HG02798 (cell line): ENCODE data around the gene HSPA4.
A peak's percentile ranks its signal among the peaks of the same experiment; 100 is the strongest.
"Not testable (repeated sequence)": the region's sequence is repeated elsewhere in the genome, so short reads cannot be mapped to it uniquely, and the experiment has no call there.

Experiments used
- ATAC-seq: cut with Tn5 transposase; IDR thresholded peaks from one replicate; pipeline ENCODE4 v1.9.1; 2021; ENCODE audit warnings: mild to moderate bottlenecking; ENCODE audit not compliant: unreplicated experiment, poor library complexity

HSPA4 gene

GRCh38 chr5:133120156-133120750 lies 68.4 kb downstream of the HSPA4 start:
- ATAC-seq, result no peak

DNA sequence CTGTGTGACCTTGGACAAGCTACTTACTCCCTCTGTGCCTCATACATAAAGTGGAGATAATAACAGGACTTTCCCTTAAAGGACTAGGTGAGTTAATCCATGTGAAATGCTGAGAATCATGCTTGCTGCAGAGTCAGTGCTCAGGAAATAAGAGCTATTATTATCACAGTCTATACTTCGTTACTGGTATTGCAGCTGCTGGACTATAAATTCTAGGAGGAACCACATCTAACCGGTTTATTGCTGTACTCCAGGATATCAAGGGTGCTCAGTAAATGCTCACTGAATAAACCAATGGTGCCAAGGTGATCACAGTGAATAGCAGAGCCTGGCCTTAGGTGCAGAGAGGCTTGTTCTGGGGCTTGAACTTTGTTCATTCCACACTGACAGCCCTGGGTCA lies 69.3 kb downstream of the HSPA4 start:
- ATAC-seq, result no peak

DNA sequence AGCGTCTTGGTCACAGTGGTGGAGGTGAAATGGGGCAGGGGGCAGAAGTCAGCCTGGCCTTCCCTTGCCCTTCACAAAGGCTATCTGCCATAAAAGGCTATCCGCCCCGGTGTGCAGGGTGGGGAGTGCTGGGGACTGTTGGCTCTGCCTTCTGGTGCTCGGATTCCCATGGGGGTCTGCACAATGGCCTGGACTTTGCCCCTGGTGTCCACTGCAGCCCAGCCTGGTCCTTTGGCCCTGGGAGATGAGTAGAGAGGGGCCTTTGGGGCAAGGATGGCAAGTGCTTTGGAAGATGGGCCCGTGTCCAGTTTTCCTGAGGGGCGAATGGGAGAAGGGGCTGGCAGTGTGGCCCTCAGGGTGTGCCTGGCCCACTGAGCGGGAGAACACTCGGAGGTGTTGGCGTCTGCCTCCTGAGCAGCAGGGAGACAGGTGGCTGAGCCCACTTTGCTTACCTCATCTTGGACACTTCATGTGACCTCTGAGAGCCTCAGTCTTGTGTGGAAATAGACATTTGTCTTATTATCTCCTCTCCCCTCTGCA lies 69.9 kb downstream of the HSPA4 start:
- ATAC-seq, result no peak

DNA sequence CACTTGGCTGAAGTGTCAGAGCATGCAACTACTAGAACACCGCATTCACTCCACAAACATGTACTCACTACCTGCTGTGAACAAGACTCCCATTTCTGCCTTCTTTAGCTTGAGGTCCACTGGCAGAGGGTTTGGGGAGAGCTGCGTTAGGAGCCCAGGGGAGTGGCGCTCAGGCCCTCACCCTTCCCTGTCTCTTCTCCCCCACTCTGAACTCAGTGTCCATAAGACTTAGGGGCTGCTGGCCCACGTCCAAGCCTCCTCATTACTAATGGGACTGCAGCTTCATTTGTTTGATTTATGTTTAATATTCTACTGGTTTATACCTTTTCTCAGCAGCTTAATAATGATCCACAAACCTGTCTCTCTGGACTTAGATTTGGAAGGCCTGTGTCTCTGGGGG lies 70.9 kb downstream of the HSPA4 start:
- ATAC-seq, result no peak

DNA sequence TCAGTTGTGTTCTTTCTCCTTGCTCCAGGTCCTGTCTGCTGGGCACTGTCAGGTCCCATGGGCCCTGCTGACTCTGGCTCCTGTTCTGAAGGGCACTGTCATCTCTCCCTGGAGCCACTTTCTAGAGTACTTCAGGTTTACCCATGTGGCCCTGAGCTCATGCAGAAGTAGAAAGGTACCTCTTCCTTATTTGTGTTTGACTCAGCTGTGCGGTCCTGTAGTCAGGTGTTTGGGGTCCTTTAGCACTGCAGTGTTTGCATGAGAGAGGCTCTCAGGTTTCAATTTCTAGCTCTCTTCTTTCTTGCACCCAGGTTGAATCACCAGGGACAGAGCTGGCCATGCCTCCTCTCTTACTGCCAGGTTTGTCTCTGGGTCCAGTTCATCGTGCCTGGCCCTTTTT lies 71.5 kb downstream of the HSPA4 start:
- peak; percentile 69 for ATAC-seq

DNA sequence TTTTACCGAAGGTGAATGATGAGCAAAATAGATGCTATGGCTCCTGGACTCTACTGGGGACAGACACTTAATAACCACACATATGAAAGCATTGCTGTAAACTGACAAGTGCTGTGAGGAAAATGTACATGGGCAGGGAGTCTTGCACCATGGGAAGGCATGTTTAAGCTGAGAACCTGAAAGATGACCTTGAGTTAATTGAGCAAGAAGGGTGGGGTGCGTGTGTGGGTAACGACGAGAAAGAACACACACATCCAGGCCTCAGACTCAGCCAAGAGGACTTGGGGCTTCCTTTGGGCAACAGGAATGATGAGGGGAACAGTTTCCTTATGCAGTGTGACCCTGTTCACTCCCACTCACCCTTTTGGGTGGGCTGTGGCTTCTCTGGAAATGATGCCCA lies 73.1 kb downstream of the HSPA4 start:
- no peak for ATAC-seq

DNA sequence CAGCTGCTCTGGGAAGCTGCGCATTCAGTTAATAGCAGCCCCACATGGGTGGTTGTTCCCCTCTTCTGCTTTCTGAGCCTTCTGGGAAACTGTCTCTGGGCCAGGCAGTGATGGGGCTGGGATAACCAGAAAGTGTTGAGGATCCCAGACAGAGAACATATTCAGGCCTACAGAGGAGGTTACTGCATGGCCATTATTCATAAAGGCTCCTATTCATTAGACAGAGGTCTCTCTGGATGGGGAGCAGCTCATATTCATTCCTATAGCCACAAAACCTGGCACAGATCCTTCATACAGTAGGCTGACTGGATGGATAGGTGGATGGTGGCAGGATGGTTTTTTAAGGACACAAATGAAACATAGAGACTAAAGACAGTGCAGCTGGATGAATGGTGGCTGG lies 76.3 kb downstream of the HSPA4 start:
- ATAC-seq, result no peak

- no peak for ATAC-seq
These were observed 77.5 kb downstream of the HSPA4 start for GRCh38 chr5:133129289-133129688.

DNA sequence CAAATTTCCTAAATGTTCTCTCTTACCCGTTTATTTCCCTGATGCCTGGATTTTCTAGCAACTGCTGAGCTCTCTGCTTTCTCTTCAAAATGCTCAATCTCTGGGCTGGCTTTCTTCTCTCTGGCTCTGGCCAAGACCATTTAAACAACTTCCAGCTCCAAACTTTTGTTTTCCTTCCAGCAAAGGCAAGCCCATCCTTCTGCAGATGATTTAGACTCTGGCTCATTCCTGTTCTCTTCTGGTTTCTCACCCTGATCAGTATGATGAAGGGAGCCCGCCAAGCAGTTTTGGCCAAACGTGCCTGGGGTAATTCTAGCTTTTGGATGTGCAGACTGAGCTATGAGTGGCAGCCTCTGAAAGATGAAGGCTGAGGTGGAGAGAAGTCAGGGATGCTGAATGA lies 78.1 kb downstream of the HSPA4 start:
- ATAC-seq, result no peak

DNA sequence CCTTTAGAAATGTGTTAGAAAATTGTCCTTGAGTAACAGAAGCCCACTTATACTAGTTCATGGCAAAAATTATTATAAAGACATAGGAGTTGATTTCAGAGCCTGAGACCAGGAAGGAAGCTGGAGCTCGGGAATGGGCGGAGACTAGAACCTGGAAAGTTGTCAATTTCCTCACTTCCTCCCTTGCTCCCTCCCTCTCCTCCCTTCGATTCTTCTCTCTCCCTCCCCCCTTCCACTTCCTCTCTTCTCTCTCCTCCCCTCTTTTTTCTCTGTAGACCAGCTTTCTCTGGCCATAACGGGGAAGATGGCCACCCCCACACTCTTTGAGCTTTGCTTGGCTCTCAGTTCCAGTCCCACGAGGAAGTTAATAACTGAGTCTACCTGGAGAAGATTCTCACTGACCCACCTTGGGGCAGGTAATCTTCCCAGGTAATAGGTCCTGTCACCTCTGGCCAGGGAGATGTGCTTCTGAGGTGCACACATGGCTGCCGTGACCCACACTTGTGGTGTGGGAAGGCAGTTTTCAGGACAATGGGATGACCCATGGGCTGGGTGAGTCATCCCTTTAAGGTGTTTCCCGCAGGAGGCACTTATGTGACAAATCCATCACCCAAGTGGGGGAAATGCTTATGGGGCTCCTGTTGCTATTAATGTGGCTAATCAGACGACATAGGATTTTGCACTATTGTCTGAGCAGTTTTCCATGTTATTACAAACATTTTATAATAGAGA lies 78.7 kb downstream of the HSPA4 start:
- ATAC-seq, result no peak

- ATAC-seq, result no peak
These were observed 80.9 kb downstream of the HSPA4 start for GRCh38 chr5:133132717-133133116.

DNA sequence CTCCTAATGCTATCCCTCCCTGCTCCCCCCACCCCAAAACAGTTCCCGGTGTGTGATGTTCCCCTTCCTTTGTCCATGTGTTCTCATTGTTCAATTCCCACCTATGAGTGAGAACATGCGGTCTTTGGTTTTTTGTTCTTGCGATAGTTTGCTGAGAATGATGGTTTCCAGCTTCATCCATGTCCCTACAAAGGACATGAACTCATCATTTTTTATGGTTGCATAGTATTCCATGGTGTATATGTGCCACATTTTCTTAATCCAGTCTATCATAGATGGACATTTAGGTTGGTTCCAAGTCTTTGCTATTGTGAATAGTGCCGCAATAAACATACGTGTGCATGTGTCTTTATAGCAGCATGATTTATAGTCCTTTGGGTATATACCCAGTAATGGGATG lies 81.4 kb downstream of the HSPA4 start:
- not testable (repeated sequence) for ATAC-seq

GRCh38 chr5:133136890-133137289 lies 85.1 kb downstream of the HSPA4 start:
- ATAC-seq, result not testable (repeated sequence)

DNA sequence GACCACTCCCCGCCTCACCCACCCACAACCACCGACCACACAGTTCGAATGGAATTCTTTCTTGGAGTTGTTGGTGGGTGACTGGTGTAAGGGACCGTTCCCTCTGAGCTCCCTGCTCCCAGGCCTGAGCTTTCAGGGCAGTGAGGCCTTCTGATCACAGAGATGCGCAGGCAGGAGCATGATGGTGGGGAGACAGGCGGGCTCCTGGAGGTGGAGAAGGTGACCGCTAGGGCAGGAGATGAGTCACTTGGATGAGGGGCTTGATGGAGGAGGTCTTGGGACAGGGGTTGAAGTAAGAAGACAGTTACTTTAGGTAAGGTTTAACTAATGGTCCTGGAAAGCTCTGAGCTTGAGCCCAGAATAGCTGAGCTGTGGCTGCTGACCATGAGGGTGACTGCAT lies 88.5 kb downstream of the HSPA4 start:
- ATAC-seq, result no peak

DNA sequence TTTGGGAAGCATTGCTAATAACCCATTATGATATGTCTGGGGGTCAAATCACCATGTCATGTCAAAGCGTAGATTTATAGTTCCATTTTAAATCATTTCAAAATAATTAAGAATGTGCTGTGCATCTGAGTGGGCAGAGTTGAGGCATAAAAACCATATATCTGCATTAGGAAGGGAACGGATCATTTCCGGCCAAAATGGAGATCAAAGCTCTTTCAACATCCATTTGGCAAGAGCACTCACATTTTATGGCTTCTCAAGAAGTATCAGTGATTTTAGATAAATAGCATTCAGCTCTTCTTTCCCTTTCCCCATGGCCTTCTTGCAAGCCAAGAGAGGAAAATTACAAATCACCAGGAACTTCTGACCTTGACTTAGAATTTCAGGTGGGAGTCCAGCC lies 89.9 kb downstream of the HSPA4 start:
- no peak for ATAC-seq

DNA sequence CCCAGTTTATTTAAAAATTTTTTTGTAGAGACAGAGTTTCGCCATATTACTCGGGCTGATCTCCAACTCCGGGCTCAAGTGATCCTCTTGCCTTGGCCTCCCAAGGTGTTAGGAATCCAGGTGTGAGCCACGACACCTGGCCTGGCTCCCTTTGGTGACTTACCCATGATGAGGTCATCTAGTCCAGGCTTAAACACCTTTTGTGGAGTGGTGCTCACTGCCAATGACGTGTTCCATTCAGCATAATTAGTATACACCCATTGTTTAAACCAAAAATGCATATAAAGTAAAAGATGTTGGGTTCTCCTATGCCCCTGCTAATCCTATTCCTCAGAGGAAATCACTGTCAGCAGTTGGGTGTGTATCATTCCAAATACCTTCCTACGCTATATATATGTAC lies 91.0 kb downstream of the HSPA4 start:
- ATAC-seq, result no peak

GRCh38 chr5:133144245-133144981 lies 92.6 kb downstream of the HSPA4 start:
- no peak for ATAC-seq

GRCh38 chr5:133145436-133146170 lies 93.8 kb downstream of the HSPA4 start:
- no peak for ATAC-seq

DNA sequence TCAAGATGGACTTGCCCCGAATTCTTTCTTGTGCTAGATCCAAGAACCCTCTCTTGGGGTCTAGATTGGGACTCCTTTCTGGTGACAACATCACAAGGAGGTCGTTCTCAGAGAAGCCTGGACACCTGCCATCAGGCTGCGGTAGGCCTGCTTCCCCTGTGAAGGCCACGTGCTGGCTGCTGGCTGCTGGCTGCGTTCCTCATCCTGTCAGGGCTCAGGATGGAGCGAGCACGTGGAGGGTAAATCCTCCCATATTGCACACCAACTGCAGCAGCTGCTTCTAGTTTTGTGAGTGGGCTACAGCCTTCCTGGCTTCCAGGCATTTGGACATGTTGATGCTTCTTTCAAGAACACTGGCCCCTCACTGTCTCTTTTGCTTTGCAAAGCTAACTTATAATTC lies 95.6 kb downstream of the HSPA4 start:
- ATAC-seq, result no peak

- ATAC-seq, result no peak
These were observed 96.2 kb downstream of the HSPA4 start for GRCh38 chr5:133147815-133148567.
